WTC11 (cell line): Measurements from ENCODE around the gene IDH3A. TPM values are rescaled to one million over a fixed set of nuclear protein-coding genes. Genes with fewer than 3 reads are reported as not detected.

Experiments
- ATAC-seq: fragments of 200-7000 bp; cut with Tn5 transposase; 2 replicates; pipeline ENCODE4 v1.10.0; 2021; ENCODE audit warnings: mild to moderate bottlenecking, moderate library complexity
- CTCF ChIA-PET: fragments of 300-600 bp; sonication (Branson Sonifier 250); formaldehyde crosslinking; loops from one replicate; lab custom pipeline; 2021; ENCODE audit warnings: antibody characterized with exemption; lab: Charles Lee
- POLR2A ChIA-PET: fragments of 350-600 bp; sonication (Branson Sonifier 250); formaldehyde crosslinking; loops from one replicate; lab custom pipeline; 2021; ENCODE audit warnings: antibody characterized with exemption; lab: Charles Lee
- DNase-seq: peaks from one replicate; pipeline ENCODE4 v3.0.0; 2021; ENCODE audit warnings: low spot score
- H3K27ac Mint-ChIP-seq: 2 replicates; pipeline ENCODE4 v1.8.0; 2021; ENCODE audit warnings: mixed read lengths
- H3K27me3 Mint-ChIP-seq: 2 replicates; pipeline ENCODE4 v1.8.0; 2021; ENCODE audit warnings: low read depth, mild to moderate bottlenecking, moderate library complexity, mixed read lengths
- H3K36me3 Mint-ChIP-seq: 2 replicates; pipeline ENCODE4 v1.8.0; 2021; ENCODE audit warnings: mixed read lengths
- H3K4me1 Mint-ChIP-seq: 2 replicates; pipeline ENCODE4 v1.8.0; 2022; ENCODE audit warnings: mixed read lengths
- H3K4me3 Mint-ChIP-seq: 2 replicates; pipeline ENCODE4 v1.8.0; 2021; ENCODE audit warnings: mild to moderate bottlenecking, moderate library complexity, mixed read lengths
- H3K9me3 Mint-ChIP-seq: 2 replicates; pipeline ENCODE4 v1.8.0; 2021; ENCODE audit warnings: mixed read lengths
- ESRRA ChIP-seq: sonication (generic); formaldehyde crosslinking; IDR thresholded peaks from 2 replicates; pipeline ENCODE4 v1.8.1; 2022; ENCODE audit warnings: mild to moderate bottlenecking, missing genetic modification reagents, borderline replicate concordance
- ETV6 ChIP-seq: sonication (generic); formaldehyde crosslinking; IDR thresholded peaks from 2 replicates; pipeline ENCODE4 v1.8.1; 2022; ENCODE audit warnings: mild to moderate bottlenecking, missing genetic modification reagents
- GTF2I ChIP-seq: fragments of 250-450 bp; sonication (Bioruptor Pico); conservative IDR thresholded peaks from 2 replicates; pipeline ENCODE4 v1.4.0; 2021; ENCODE audit warnings: mild to moderate bottlenecking
- HMGA2 ChIP-seq: fragments of 250-450 bp; sonication (Bioruptor Pico); IDR thresholded peaks from 2 replicates; pipeline ENCODE4 v1.4.0; 2021; ENCODE audit warnings: mild to moderate bottlenecking, moderate library complexity
- NFATC4 ChIP-seq: fragments of 250-450 bp; sonication (Bioruptor Pico); IDR thresholded peaks from 2 replicates; pipeline ENCODE4 v1.9.0; 2021; ENCODE audit warnings: mild to moderate bottlenecking
- NR3C1 ChIP-seq: sonication (generic); formaldehyde crosslinking; conservative IDR thresholded peaks from 2 replicates; pipeline ENCODE4 v1.8.1; 2023; ENCODE audit warnings: low read depth, mild to moderate bottlenecking, missing genetic modification reagents
- SMAD4 ChIP-seq: sonication (generic); formaldehyde crosslinking; IDR thresholded peaks from 2 replicates; pipeline ENCODE4 v1.8.0; 2022; ENCODE audit warnings: mild to moderate bottlenecking, missing genetic modification reagents
- SOX15 ChIP-seq: fragments of 250-450 bp; sonication (Bioruptor Pico); IDR thresholded peaks from 2 replicates; pipeline ENCODE4 v1.9.0; 2021; ENCODE audit warnings: mild to moderate bottlenecking
- SP1 ChIP-seq: sonication (generic); formaldehyde crosslinking; conservative IDR thresholded peaks from 2 replicates; pipeline ENCODE4 v1.8.1; 2022; ENCODE audit warnings: missing genetic modification reagents
- TCF7 ChIP-seq: sonication (generic); formaldehyde crosslinking; IDR thresholded peaks from 2 replicates; pipeline ENCODE4 v1.8.0; 2022; ENCODE audit warnings: mild to moderate bottlenecking, low read depth, missing genetic modification reagents, moderate library complexity
- TEAD1 ChIP-seq: sonication (generic); formaldehyde crosslinking; IDR thresholded peaks from 2 replicates; pipeline ENCODE4 v1.8.0; 2022; ENCODE audit warnings: mild to moderate bottlenecking, missing genetic modification reagents
- TP53 ChIP-seq: sonication (generic); formaldehyde crosslinking; IDR thresholded peaks from 2 replicates; pipeline ENCODE4 v1.8.1; 2023; ENCODE audit warnings: mild to moderate bottlenecking, missing genetic modification reagents
- ZBTB21 ChIP-seq: sonication (generic); formaldehyde crosslinking; IDR thresholded peaks from 2 replicates; pipeline ENCODE4 v1.8.1; 2023; ENCODE audit warnings: mild to moderate bottlenecking, missing genetic modification reagents, borderline replicate concordance
- ZNF317 ChIP-seq: sonication (generic); formaldehyde crosslinking; IDR thresholded peaks from 2 replicates; pipeline ENCODE4 v1.8.1; 2023; ENCODE audit warnings: low read depth, mild to moderate bottlenecking, moderate library complexity, missing genetic modification reagents, borderline replicate concordance
- ZNF396 ChIP-seq: fragments of 250-450 bp; sonication (Bioruptor Pico); IDR thresholded peaks from 2 replicates; pipeline ENCODE4 v1.8.0; 2021; ENCODE audit warnings: mild to moderate bottlenecking, moderate library complexity, borderline replicate concordance
- total RNA-seq: library from RNA; stranded (reverse); gene quantifications from 3 replicates; pipeline ENCODE4 v1.2.3, GENCODE V29; 2021
- TF ChIP-seq, protein P1 (sequence below): sonication (generic); formaldehyde crosslinking; IDR thresholded peaks from 2 replicates; pipeline ENCODE4 v1.8.0; 2023; ENCODE audit warnings: mild to moderate bottlenecking, missing genetic modification reagents
- TF ChIP-seq, protein P2 (sequence below): sonication (generic); formaldehyde crosslinking; IDR thresholded peaks from 2 replicates; pipeline ENCODE4 v1.8.1; 2022; ENCODE audit warnings: low read depth, mild to moderate bottlenecking, moderate library complexity, missing genetic modification reagents, borderline replicate concordance
- TF ChIP-seq, protein P3 (sequence below): fragments of 250-450 bp; sonication (Bioruptor Pico); IDR thresholded peaks from 2 replicates; pipeline ENCODE4 v1.9.0; 2021; ENCODE audit warnings: mild to moderate bottlenecking
- TF ChIP-seq, protein P4 (sequence below): fragments of 250-450 bp; sonication (Bioruptor Pico); IDR thresholded peaks from 2 replicates; pipeline ENCODE4 v1.9.0; 2021; ENCODE audit warnings: mild to moderate bottlenecking
- TF ChIP-seq, protein P5 (sequence below): fragments of 250-450 bp; sonication (Bioruptor Pico); IDR thresholded peaks from 2 replicates; pipeline ENCODE4 v2.1.2; 2022; ENCODE audit warnings: mild to moderate bottlenecking, moderate library complexity

IDH3A gene
- total RNA-seq, 1 experiment from 2014 or later = 56.6 TPM

DNA sequence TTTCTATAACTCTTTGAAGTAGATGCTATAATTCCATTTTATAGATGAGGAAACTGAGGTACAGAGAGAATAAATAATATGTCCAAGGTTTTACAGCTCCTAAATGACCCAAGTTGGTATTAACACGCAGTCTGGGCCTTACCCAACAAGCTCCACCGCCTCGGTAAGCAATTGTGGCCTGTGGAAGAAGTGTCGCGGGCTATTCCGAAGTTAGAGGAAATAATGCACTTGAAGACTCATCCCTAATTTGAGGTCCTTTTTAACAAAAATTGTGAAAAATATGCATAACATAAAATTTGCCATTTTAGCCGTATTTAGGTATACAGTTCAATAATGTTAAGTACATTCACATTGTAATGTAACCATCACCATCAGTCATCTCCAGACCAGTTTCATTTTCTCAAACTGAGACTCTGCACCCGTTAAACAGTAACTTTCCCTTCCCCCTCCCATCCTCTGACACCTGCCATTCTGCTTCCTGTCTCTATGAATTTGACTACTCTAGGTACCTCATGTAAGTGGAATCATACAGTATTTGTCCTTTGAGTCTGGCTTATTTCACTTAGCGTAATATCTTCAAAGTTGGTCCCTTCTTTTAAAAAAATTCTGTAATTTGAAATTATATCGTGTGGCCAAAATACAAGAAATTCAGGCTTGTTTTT is 18.2 kb downstream of the IDH3A start:
- no peak overlapping the region for H3K27ac Mint-ChIP-seq
- TF ChIP-seq ZNF317 = no peak
- TF ChIP-seq, protein P1, sequence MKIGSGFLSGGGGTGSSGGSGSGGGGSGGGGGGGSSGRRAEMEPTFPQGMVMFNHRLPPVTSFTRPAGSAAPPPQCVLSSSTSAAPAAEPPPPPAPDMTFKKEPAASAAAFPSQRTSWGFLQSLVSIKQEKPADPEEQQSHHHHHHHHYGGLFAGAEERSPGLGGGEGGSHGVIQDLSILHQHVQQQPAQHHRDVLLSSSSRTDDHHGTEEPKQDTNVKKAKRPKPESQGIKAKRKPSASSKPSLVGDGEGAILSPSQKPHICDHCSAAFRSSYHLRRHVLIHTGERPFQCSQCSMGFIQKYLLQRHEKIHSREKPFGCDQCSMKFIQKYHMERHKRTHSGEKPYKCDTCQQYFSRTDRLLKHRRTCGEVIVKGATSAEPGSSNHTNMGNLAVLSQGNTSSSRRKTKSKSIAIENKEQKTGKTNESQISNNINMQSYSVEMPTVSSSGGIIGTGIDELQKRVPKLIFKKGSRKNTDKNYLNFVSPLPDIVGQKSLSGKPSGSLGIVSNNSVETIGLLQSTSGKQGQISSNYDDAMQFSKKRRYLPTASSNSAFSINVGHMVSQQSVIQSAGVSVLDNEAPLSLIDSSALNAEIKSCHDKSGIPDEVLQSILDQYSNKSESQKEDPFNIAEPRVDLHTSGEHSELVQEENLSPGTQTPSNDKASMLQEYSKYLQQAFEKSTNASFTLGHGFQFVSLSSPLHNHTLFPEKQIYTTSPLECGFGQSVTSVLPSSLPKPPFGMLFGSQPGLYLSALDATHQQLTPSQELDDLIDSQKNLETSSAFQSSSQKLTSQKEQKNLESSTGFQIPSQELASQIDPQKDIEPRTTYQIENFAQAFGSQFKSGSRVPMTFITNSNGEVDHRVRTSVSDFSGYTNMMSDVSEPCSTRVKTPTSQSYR = no peak
- TF ChIP-seq TEAD1 (CRISPR knock-in tag) = no peak
- TF ChIP-seq, protein P2, sequence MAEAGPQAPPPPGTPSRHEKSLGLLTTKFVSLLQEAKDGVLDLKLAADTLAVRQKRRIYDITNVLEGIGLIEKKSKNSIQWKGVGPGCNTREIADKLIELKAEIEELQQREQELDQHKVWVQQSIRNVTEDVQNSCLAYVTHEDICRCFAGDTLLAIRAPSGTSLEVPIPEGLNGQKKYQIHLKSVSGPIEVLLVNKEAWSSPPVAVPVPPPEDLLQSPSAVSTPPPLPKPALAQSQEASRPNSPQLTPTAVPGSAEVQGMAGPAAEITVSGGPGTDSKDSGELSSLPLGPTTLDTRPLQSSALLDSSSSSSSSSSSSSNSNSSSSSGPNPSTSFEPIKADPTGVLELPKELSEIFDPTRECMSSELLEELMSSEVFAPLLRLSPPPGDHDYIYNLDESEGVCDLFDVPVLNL = no peak
- no peak for TF ChIP-seq ETV6 (CRISPR knock-in tag)
- TF ChIP-seq TP53 (CRISPR knock-in tag) = no peak
- no peak for TF ChIP-seq HMGA2 (CRISPR knock-in tag)
- TF ChIP-seq, all 79 proteins: peak for 0
- Mint-ChIP-seq H3K36me3 (peaks cover 50% of the 10 kb centered on the region), H3K27me3 (no peaks in the 10 kb centered on the region), H3K4me3 (no peak overlapping the region), H3K9me3 (no peaks in the 10 kb centered on the region), H3K4me1 (no peaks in the 10 kb centered on the region)
- DNase-seq (no peak), ATAC-seq (no peak)
- ChIA-PET POLR2A (no interaction called here), CTCF (no interaction called here)

DNA sequence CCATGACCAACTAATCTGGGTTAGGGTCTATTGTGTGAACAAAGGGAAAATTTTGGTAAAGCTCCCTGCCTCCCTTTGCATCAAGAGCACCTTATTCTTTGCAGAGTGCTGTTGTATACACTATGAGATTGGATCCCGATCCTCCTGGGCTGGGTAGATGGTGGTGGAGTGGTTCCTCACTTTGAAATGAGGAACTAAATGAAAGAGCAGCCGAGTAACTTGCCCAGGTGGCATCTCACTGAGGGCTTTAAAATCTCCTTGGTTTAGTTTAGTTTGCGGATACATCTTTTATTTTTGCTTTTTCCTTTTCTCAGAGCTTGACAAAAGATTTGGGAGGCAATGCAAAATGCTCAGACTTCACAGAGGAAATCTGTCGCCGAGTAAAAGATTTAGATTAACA is 19.4 kb downstream of the IDH3A start:
- H3K27me3 Mint-ChIP-seq = no peaks in the 10 kb centered on the region
- TF ChIP-seq SMAD4 (CRISPR knock-in tag) (no peak), GTF2I (CRISPR knock-in tag) (no peak), ZNF396 (CRISPR knock-in tag) (no peak), TCF7 (no peak), ESRRA (no peak), SOX15 (CRISPR knock-in tag) (no peak), NFATC4 (no peak), NR3C1 (CRISPR knock-in tag) (no peak), ZNF317 (no peak), ZBTB21 (CRISPR knock-in tag) (no peak), SP1 (CRISPR knock-in tag) (no peak), TEAD1 (CRISPR knock-in tag) (no peak)
- TF ChIP-seq, protein P1 = no peak
- TF ChIP-seq, protein P3, sequence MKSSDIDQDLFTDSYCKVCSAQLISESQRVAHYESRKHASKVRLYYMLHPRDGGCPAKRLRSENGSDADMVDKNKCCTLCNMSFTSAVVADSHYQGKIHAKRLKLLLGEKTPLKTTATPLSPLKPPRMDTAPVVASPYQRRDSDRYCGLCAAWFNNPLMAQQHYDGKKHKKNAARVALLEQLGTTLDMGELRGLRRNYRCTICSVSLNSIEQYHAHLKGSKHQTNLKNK (CRISPR knock-in tag) = no peak
- TF ChIP-seq, protein P4, sequence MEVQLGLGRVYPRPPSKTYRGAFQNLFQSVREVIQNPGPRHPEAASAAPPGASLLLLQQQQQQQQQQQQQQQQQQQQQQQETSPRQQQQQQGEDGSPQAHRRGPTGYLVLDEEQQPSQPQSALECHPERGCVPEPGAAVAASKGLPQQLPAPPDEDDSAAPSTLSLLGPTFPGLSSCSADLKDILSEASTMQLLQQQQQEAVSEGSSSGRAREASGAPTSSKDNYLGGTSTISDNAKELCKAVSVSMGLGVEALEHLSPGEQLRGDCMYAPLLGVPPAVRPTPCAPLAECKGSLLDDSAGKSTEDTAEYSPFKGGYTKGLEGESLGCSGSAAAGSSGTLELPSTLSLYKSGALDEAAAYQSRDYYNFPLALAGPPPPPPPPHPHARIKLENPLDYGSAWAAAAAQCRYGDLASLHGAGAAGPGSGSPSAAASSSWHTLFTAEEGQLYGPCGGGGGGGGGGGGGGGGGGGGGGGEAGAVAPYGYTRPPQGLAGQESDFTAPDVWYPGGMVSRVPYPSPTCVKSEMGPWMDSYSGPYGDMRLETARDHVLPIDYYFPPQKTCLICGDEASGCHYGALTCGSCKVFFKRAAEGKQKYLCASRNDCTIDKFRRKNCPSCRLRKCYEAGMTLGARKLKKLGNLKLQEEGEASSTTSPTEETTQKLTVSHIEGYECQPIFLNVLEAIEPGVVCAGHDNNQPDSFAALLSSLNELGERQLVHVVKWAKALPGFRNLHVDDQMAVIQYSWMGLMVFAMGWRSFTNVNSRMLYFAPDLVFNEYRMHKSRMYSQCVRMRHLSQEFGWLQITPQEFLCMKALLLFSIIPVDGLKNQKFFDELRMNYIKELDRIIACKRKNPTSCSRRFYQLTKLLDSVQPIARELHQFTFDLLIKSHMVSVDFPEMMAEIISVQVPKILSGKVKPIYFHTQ = no peak
- TF ChIP-seq, protein P5, sequence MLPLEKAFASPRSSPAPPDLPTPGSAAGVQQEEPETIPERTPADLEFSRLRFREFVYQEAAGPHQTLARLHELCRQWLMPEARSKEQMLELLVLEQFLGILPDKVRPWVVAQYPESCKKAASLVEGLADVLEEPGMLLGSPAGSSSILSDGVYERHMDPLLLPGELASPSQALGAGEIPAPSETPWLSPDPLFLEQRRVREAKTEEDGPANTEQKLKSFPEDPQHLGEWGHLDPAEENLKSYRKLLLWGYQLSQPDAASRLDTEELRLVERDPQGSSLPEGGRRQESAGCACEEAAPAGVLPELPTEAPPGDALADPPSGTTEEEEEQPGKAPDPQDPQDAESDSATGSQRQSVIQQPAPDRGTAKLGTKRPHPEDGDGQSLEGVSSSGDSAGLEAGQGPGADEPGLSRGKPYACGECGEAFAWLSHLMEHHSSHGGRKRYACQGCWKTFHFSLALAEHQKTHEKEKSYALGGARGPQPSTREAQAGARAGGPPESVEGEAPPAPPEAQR (CRISPR knock-in tag) = no peak
- TF ChIP-seq, all 79 proteins: peak for 0
- no peaks in the 10 kb centered on the region for H3K9me3 Mint-ChIP-seq
- H3K4me3 Mint-ChIP-seq = no peak overlapping the region
- no peak overlapping the region for H3K27ac Mint-ChIP-seq
- H3K4me1 Mint-ChIP-seq = no peaks in the 10 kb centered on the region
- ChIA-PET CTCF (no interaction called here), POLR2A (no interaction called here)
- no peak for ATAC-seq
- peaks cover 51% of the 10 kb centered on the region for H3K36me3 Mint-ChIP-seq
- DNase-seq = no peak
